Activated CD4-positive, alpha-beta T cell treated with anti-CD3 and anti-CD28 coated beads for 36 hours (primary cell): ENCODE data around the gene C14orf132. TPM values are rescaled to one million over a fixed set of nuclear protein-coding genes. Genes with fewer than 3 reads are reported as not detected.

Experiments
- ATAC-seq: fragments of 200-7000 bp; cut with Tn5 transposase; one replicate; pipeline ENCODE4 v1.10.0; 2021; ENCODE audit warnings: mild to moderate bottlenecking, moderate library complexity
- CTCF ChIA-PET: fragments of 350-600 bp; sonication (Branson Sonifier 250); formaldehyde crosslinking; loops from one replicate; lab custom pipeline; 2021; ENCODE audit warnings: antibody characterized with exemption; lab: Charles Lee
- POLR2A ChIA-PET: fragments of 350-600 bp; sonication (Branson Sonifier 250); formaldehyde crosslinking; loops from one replicate; lab custom pipeline; 2021; ENCODE audit warnings: antibody characterized with exemption, inconsistent platforms; lab: Charles Lee
- DNase-seq: peaks from one replicate; pipeline ENCODE4 v3.0.0-alpha.2; 2020
- H3K27ac Mint-ChIP-seq: one replicate; pipeline ENCODE4 v1.8.0; 2021; ENCODE audit warnings: mixed read lengths
- H3K27me3 Mint-ChIP-seq: one replicate; pipeline ENCODE4 v1.8.0; 2021; ENCODE audit warnings: mixed read lengths
- H3K36me3 Mint-ChIP-seq: one replicate; pipeline ENCODE4 v1.8.0; 2021; ENCODE audit warnings: low read depth, mixed read lengths
- H3K4me1 Mint-ChIP-seq: one replicate; pipeline ENCODE4 v1.8.0; 2021; ENCODE audit warnings: mixed read lengths
- H3K4me3 Mint-ChIP-seq: one replicate; pipeline ENCODE4 v1.8.0; 2021; ENCODE audit warnings: mild to moderate bottlenecking, moderate library complexity, mixed read lengths
- H3K9me3 Mint-ChIP-seq: one replicate; pipeline ENCODE4 v1.8.0; 2021; ENCODE audit warnings: low read depth, mixed read lengths
- intact Hi-C, 2 experiments: fragments of 100-400 bp; cut with DNase I in 1 of 2; cut with micrococcal nuclease in 1 of 2; formaldehyde crosslinking; loops; one replicate each; pipeline versions ENCODE4 v1.14.2 to v1.15.1; 2022 to 2024; cut with DNase I, micrococcal nuclease
- total RNA-seq, 2 experiments: library from RNA; stranded (reverse); gene quantifications; one replicate each; pipeline ENCODE4 v1.2.3, GENCODE V29; 2021

Gene C14orf132
- total RNA-seq, 2 experiments from 2014 or later, result 4.1 to 4.3 TPM

DNA sequence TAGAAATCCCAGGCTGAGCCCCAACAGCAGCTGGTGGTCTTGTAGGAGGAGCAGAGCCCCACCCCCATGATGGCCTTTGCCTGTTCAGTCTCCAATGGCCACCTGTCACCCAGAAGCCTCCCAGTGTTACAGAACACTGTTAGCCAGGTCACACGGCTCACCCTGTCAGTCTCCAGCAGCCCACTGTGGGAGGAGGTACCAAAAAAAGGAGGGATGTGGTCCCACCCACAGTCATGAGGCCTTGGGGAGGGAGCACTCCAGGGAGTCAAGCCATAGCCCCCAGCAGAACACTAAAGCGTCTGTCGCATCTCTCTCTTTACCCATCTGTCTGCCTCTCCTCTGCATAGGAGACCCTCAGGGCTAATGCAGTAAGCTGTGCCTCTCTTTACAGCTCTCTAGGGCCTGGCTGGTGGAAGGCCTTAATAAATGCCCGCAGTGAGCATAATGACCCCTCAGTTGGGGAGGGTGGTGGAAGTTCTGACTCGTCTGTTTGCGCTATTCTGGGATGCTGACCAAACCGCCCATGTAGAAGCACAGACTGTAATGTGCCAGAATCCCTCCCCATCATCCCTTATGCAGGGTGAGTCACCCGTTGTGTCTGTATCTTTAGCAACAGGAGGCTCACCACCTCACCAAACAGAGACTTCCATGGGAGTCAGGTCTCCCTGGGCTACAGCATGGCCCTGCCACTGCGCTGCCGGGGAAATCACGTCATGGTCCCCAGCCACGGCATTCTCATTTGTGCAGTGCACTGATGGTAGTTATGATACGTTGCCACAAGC is 14.6 kb downstream of the C14orf132 start:
- Mint-ChIP-seq H3K27me3 (peaks cover 14% of the 10 kb centered on the region), H3K4me1 (no peaks in the 10 kb centered on the region), H3K9me3 (no peaks in the 10 kb centered on the region), H3K4me3 (no peak overlapping the region), H3K27ac (no peak overlapping the region), H3K36me3 (no peaks in the 10 kb centered on the region)
- ATAC-seq (no peak), DNase-seq (no peak)
- intact Hi-C loops, result no loop called here
- POLR2A ChIA-PET, result no interaction called here
- CTCF ChIA-PET, result no interaction called here

DNA sequence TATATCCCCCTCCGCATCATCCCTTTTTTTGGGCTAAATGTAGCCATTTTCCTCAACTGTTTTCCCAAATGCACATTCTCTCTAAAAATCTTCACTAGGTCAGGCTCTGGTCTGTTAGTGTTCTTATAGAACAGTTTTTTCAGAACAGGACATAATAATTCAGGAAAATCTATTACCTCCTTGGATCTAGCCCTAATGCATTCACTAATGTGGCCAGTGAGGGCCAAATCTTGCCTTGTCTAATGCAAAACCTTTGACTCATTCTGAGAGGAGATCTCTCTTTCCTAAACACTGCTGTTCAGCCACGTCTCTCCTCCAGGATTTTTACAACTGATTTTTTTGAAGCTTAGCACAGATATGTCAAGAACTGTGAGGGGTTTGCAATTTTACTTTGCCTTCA is 15.5 kb downstream of the C14orf132 start:
- Mint-ChIP-seq H3K4me3 (no peak overlapping the region), H3K9me3 (no peaks in the 10 kb centered on the region), H3K27me3 (peaks cover 14% of the 10 kb centered on the region), H3K36me3 (no peaks in the 10 kb centered on the region), H3K4me1 (no peaks in the 10 kb centered on the region), H3K27ac (no peak overlapping the region)
- ATAC-seq, result no peak
- DNase-seq, result no peak
- ChIA-PET CTCF (no interaction called here), POLR2A (no interaction called here)
- intact Hi-C loops, result no loop called here

DNA sequence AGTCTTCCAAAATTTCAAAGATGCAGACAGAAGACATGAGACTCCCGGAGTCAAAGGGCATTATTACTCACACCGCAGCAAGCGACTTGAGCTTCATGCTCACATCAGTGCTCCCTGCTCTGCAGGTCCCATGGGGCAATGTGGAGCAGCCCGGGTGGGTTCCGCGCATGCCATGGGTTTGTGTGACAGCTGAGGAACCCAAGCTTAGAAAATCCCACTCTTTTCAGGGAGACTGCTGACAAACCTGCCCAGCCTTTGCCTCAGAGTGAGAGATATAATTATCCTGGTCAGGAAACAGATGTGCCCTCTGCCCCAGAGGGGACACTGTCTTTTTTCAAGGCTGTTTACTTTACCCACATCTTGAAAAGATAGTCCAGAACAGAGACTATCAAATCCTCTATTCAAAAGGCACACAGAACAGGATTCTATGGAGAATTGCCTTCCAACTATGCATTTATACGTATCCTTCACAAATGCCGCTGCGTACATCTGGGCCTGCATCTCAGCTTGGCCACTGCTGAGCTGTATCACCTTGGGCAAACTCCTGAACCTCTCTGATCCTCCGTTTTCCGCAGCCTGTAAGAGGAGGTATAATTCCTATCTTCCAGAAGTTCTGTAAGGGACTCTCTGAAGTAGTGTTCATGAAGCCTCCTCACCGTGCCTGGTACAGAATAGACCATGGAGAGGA is 16.0 kb downstream of the C14orf132 start:
- H3K27me3 Mint-ChIP-seq, result peaks cover 14% of the 10 kb centered on the region

DNA sequence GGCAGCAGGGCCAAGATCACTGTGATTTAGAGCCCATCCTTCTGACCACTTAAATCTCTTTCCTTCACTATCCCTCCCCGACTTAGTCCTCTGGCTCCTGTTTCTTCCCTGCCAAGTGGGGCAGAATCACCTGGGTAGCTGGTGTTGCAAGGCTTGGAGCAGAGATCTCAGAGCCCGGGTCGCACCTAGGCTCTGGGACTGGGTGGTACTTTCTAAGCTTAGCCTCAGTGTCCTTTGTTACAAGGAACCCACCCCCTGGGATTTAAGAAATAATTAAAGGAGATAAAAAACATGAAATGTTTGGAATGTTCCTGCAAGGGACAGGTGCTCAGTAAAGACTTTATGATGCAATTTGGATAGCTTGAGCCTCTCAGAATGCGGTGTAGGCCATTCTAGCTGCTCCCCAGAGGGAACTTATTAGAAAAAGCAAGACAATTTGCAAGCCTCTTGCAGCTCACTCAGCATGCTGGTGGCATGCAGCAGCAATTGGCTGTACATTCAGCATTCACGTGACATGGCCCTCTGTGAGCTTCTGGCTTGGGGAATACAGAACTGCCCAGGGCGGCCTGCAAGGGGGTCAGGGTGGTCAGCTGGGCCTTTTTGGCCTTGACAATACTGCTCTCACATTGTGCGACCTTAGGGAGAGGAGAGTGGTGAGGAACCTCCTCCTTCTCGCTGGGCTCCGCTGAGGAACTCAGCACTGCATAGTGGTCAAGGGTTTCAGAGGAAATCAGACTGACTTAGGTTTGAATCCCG is 16.8 kb downstream of the C14orf132 start:
- Mint-ChIP-seq H3K9me3 (no peaks in the 10 kb centered on the region), H3K4me3 (no peak overlapping the region), H3K4me1 (no peaks in the 10 kb centered on the region), H3K36me3 (no peaks in the 10 kb centered on the region), H3K27me3 (peaks cover 14% of the 10 kb centered on the region), H3K27ac (no peak overlapping the region)
- ATAC-seq (no peak), DNase-seq (no peak)
- ChIA-PET CTCF (no interaction called here), POLR2A (no interaction called here)
- intact Hi-C loops, result loop anchor here in 1 of 2 experiments (1.0 kb wide), 1 partner anchor 219 kb away; no protein-coding TSS in a partner anchor

More for the DNA sequence above, 16.0 kb downstream of the C14orf132 start:
- Mint-ChIP-seq H3K36me3 (no peaks in the 10 kb centered on the region), H3K9me3 (no peaks in the 10 kb centered on the region), H3K4me3 (no peak overlapping the region), H3K4me1 (no peaks in the 10 kb centered on the region), H3K27ac (no peak overlapping the region)
- intact Hi-C loops, result no loop called here
- DNase-seq, result no peak
- no peak for ATAC-seq
- POLR2A ChIA-PET, result no interaction called here
- CTCF ChIA-PET, result no interaction called here

DNA sequence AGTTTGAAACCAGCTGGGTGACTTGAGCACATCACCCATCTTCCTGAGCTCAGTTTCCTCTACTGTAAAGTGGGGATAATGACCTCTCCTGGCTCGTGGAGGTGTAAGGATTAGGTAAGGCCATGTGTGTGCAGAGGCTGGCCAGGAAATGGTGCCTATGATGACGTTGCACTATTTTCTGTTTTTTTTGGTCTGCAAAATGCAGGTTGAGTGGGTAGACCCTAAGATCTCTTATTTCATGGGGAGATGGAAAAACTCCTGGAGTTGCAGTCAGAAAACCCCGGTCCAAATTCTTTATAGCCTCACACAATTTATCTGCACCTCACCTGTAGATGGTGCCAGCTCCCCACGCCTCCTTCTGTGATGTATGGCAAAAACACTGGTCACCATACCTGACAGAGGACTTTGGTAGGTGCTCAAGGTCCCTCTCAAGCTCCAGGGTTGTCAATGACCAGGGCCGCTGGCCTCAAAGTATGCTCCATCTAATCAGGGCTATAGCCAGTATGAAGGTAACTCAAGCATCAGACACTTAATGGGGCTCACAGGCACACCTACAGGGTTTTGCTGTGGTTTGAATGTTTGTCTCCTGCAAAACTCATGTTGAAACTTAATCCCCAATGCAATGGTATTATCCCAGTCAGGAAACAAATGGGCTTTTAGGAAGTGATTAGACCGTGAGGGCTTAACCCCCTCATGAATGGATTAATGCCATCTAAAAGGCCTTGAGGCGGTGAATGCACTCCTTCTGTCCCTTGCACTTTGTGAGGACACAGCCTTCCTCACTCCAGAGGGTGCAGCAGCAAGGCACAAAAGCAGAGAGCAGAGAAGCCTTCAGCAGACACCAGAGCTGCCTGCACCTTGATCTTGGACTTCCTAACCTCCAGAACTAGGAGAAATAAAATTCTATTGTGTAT is 17.6 kb downstream of the C14orf132 start:
- Mint-ChIP-seq H3K27me3 (peaks cover 11% of the 10 kb centered on the region), H3K36me3 (no peaks in the 10 kb centered on the region), H3K4me3 (no peak overlapping the region), H3K4me1 (no peaks in the 10 kb centered on the region), H3K27ac (no peak overlapping the region), H3K9me3 (no peaks in the 10 kb centered on the region)
- intact Hi-C loops, result loop anchor here in 1 of 2 experiments (1.0 kb wide), 1 partner anchor 219 kb away; no protein-coding TSS in a partner anchor
- ATAC-seq (no peak), DNase-seq (peak; percentile 18)
- ChIA-PET CTCF (no interaction called here), POLR2A (no interaction called here)

DNA sequence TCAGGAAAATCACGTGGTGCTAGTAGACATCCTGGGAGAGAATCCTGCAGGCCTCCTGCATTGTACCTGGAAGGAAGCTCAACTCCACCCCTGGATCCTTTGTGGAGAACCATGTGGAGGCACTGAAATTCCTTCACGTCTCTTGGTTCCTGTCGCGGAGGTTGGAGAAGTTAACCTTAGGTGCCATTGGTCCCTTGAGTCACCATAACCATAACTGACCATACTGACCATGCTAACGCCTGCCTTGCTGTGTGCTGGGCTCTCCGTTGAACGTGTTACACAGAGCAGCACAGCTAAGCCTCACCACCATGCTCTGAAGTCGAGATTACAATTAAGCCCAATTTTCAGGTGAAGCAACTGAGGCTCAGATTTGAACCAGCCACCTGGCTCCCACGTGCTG is 18.6 kb downstream of the C14orf132 start:
- Mint-ChIP-seq H3K27me3 (peaks cover 9% of the 10 kb centered on the region), H3K4me3 (no peak overlapping the region), H3K4me1 (no peaks in the 10 kb centered on the region), H3K27ac (no peak overlapping the region), H3K9me3 (no peaks in the 10 kb centered on the region), H3K36me3 (no peaks in the 10 kb centered on the region)
- no peak for DNase-seq
- ChIA-PET CTCF (no interaction called here), POLR2A (no interaction called here)
- ATAC-seq, result no peak
- intact Hi-C loops, result no loop called here

DNA sequence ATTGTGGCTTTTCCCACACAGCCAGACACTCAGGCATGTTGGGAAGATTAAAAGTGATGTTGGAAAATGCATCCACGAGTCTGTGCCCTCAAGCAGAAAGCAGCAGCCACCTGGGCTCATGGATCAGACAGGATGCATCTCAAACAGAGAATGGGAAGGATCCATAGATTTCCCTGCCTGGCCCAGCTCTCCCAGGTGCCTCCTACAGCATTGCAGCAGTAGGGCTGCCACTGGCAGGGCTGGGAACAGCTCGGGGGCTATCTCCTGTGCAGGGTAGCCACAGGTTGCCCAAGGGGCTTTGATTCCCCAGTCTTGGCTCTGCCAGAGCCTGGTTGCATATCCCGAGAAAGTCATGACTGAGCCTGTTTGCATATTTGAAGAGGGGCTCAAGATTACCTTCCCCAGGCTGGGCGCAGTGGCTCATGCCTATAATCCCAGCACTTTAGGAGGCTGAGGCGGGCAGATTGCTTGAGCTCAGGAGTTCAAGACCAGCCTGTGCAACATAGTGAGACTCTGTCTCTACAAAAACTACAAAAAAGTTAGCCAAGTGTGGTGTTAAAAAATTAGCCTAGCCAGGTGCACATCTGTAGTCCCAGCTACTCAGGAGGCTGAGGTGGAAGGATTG is 19.5 kb downstream of the C14orf132 start:
- no peaks in the 10 kb centered on the region for H3K9me3 Mint-ChIP-seq
- ATAC-seq (no peak), DNase-seq (no peak)
- intact Hi-C loops, result no loop called here
- peaks cover 9% of the 10 kb centered on the region for H3K27me3 Mint-ChIP-seq
- H3K4me3 Mint-ChIP-seq, result no peak overlapping the region
- no peak overlapping the region for H3K27ac Mint-ChIP-seq
- H3K4me1 Mint-ChIP-seq, result no peaks in the 10 kb centered on the region
- POLR2A ChIA-PET, result no interaction called here
- CTCF ChIA-PET, result no interaction called here
- H3K36me3 Mint-ChIP-seq, result no peaks in the 10 kb centered on the region

DNA sequence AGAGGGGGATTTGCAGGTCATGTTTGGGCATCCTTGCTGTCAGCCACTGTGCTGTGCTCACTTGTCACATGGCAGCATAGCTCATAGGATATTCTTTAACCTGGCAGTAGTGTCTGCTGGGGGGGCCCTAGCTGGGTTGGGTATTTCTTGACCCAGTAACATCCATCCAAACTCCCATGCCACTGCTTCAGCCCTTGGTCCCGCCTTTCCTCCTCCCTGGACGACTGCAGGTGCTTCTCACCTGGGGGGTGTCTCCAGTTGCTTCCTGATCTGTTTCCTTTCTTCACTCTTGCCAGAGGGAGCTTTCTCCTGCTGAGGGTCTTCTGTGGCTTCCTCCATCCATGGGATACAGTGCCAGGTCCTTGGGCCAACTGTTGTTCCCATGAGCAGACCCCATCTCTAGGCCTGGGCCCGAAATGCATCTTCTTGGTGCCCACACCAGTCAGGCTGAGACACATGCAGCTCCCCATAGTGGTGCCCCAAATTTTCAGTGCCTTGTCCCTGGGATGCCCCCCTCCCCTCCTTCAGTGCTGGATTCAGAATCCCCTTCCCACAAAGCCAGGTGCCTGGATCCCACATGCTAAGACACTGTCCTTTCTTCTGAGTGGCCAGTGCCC is 20.5 kb downstream of the C14orf132 start:
- CTCF ChIA-PET, result no interaction called here
- H3K4me1 Mint-ChIP-seq, result no peaks in the 10 kb centered on the region
- ATAC-seq, result no peak

DNA sequence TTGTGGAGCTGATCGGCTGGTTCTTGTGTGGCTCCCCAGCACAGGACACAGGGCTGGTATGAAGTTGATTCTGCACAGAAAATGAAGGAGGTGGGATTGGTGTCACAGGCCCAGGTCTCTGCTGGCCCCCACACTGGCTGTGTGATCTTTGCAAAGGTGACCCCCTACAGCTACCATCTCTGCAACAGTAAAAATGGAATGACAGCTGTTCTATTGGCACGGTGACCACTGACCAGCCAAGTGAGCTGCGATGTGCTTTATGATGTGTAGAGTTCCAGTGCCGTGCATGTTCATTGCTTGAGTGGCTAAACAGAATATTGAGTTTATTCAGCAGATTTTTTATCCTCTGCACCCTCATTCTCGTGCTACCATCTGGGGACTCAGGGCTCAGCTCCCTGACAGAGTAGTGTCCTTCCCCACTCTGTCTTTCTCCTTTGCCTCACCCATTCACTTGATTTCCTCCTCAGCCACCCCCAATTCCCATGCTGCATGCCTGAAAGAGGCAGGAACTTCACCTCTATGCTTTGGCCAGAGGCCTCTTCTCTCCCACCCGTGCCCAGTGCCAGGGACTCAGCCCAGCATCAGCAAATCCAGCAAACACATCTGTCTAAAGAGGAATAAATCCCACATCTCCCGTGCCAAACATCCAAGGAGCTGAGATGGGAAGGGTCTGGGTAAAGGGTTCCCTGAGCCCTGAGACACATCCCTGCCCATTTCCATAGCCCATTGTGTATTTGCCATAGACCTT is 21.2 kb downstream of the C14orf132 start:
- intact Hi-C loops, result no loop called here
- peaks cover 7% of the 10 kb centered on the region for H3K27me3 Mint-ChIP-seq
- no peak overlapping the region for H3K27ac Mint-ChIP-seq
- H3K36me3 Mint-ChIP-seq, result no peaks in the 10 kb centered on the region
- H3K9me3 Mint-ChIP-seq, result no peaks in the 10 kb centered on the region
- ATAC-seq, result no peak
- CTCF ChIA-PET, result interaction anchor here (0.5 kb wide), 1 partner anchor 77 kb away, joined by 3 read pairs; no protein-coding TSS in a partner anchor
- no peak for DNase-seq
- H3K4me1 Mint-ChIP-seq, result no peaks in the 10 kb centered on the region
- H3K4me3 Mint-ChIP-seq, result no peak overlapping the region
- POLR2A ChIA-PET, result no interaction called here

More for the DNA sequence above, 20.5 kb downstream of the C14orf132 start:
- H3K27me3 Mint-ChIP-seq, result peaks cover 9% of the 10 kb centered on the region
- POLR2A ChIA-PET, result no interaction called here
- H3K9me3 Mint-ChIP-seq, result no peaks in the 10 kb centered on the region
- H3K27ac Mint-ChIP-seq, result no peak overlapping the region
- no peaks in the 10 kb centered on the region for H3K36me3 Mint-ChIP-seq
- intact Hi-C loops, result no loop called here
- DNase-seq, result no peak
- no peak overlapping the region for H3K4me3 Mint-ChIP-seq

DNA sequence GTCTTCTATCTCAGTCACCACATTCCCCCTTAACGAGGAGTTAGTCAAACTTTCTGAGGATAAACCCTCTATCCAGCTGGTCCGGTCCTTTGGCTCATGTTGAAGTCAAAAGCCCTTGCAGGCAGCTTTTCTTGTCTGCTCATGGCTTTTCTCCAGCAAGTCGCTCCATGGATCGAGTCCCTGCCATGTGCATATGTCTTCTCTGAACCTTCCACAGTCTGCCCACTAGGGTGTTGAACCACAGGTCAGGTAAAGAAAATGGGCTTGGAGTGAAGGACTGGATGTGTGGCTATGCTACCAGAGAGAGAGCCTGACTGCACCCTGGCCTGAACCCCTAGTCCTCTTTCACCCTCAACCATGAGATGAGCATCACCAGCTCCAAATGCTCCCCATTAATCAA is 22.8 kb downstream of the C14orf132 start:
- CTCF ChIA-PET, result interaction anchor here (0.9 kb wide), 1 partner anchor 14 kb away, joined by 3 read pairs; no protein-coding TSS in a partner anchor
- no peak for DNase-seq
- H3K27me3 Mint-ChIP-seq, result peaks cover 5% of the 10 kb centered on the region
- intact Hi-C loops, result no loop called here
- ATAC-seq, result no peak
- H3K4me3 Mint-ChIP-seq, result no peak overlapping the region
- H3K4me1 Mint-ChIP-seq, result no peaks in the 10 kb centered on the region
- H3K36me3 Mint-ChIP-seq, result no peaks in the 10 kb centered on the region
- H3K27ac Mint-ChIP-seq, result no peak overlapping the region
- no peaks in the 10 kb centered on the region for H3K9me3 Mint-ChIP-seq
- POLR2A ChIA-PET, result no interaction called here
